Neural cell (in vitro differentiated cells): ENCODE results near the gene PPFIBP1. TPM values are rescaled to one million over a fixed set of nuclear protein-coding genes. Genes with fewer than 3 reads are reported as not detected.

Experiments used
- H2AFZ ChIP-seq: fragments of 200-600, 300-800 bp; sonication (generic), shearing (Covaris generic); 2 replicates; pipeline ENCODE4 v1.6.0; 2014; ENCODE audit warnings: low read depth, mild to moderate bottlenecking, antibody characterized with exemption, low read length, moderate library complexity
- H3F3A ChIP-seq: fragments of 200-600 bp; shearing (Covaris generic); 2 replicates; pipeline ENCODE4 v1.6.1; 2016; ENCODE audit warnings: mild to moderate bottlenecking, moderate library complexity, mixed read lengths, antibody characterized with exemption, low read length; ENCODE audit not compliant: insufficient read depth, poor library complexity, severe bottlenecking
- H3K27ac ChIP-seq: fragments of 200-600, 300-800 bp; sonication (generic), shearing (Covaris generic); 2 replicates; pipeline ENCODE4 v1.5.1; 2014; ENCODE audit warnings: mild to moderate bottlenecking, low read length, moderate library complexity
- H3K27me3 ChIP-seq: fragments of 300-800, 200-600 bp; sonication (generic), shearing (Covaris generic); 2 replicates; pipeline ENCODE4 v1.6.0; 2014; ENCODE audit warnings: mild to moderate bottlenecking, low read depth, low read length, moderate library complexity; ENCODE audit not compliant: insufficient read depth
- H3K36me3 ChIP-seq: fragments of 300-800, 200-600 bp; sonication (generic), shearing (Covaris generic); 2 replicates; pipeline ENCODE4 v1.5.1; 2014; ENCODE audit warnings: mild to moderate bottlenecking, antibody characterized with exemption, low read length, moderate library complexity; ENCODE audit not compliant: insufficient read depth
- H3K4me2 ChIP-seq: fragments of 300-800, 200-600 bp; sonication (generic), shearing (Covaris generic); 2 replicates; pipeline ENCODE4 v1.6.0; 2014; ENCODE audit warnings: mild to moderate bottlenecking, low read length
- H3K4me3 ChIP-seq: fragments of 300-800, 200-600 bp; sonication (generic), shearing (Covaris generic); 2 replicates; pipeline ENCODE4 v1.5.1; 2014; ENCODE audit warnings: mild to moderate bottlenecking, low read length, moderate library complexity
- H3K79me2 ChIP-seq: fragments of 200-600 bp; shearing (Covaris generic); replicated peaks from 2 replicates; pipeline ENCODE4 v1.6.0; 2014; ENCODE audit warnings: mild to moderate bottlenecking, low read length, moderate library complexity; ENCODE audit not compliant: insufficient read depth
- H3K9ac ChIP-seq: fragments of 300-800, 200-600 bp; sonication (generic), shearing (Covaris generic); 2 replicates; pipeline ENCODE4 v1.6.1; 2016; ENCODE audit warnings: mild to moderate bottlenecking, low read length, mixed read lengths
- H3K9me2 ChIP-seq: fragments of 200-600 bp; shearing (Covaris generic); 2 replicates; pipeline ENCODE4 v1.6.1; 2016; ENCODE audit warnings: mild to moderate bottlenecking, low read length, mixed read lengths; ENCODE audit not compliant: insufficient read depth
- H3K9me3 ChIP-seq: fragments of 200-600, 300-800 bp; sonication (generic), shearing (Covaris generic); 2 replicates; pipeline ENCODE4 v1.6.1; 2016; ENCODE audit warnings: mild to moderate bottlenecking, mixed run types, low read length, moderate library complexity, mixed read lengths
- H4K20me1 ChIP-seq: fragments of 200-600 bp; shearing (Covaris generic); 2 replicates; pipeline ENCODE4 v1.6.1; 2016; ENCODE audit warnings: mild to moderate bottlenecking, mixed run types; ENCODE audit not compliant: insufficient read depth
- EP300 ChIP-seq: fragments of 450-650 bp; conservative IDR thresholded peaks from 2 replicates; pipeline ENCODE4 v1.6.1; 2014; ENCODE audit warnings: antibody characterized with exemption, mild to moderate bottlenecking, moderate library complexity; ENCODE audit not compliant: poor library complexity, severe bottlenecking
- EZH2 ChIP-seq: fragments of 200-600, 300-800 bp; shearing (Covaris generic), sonication (generic); IDR thresholded peaks from 2 replicates; pipeline ENCODE4 v1.6.1; 2014; ENCODE audit warnings: antibody characterized with exemption, low read length, borderline replicate concordance, mild to moderate bottlenecking; ENCODE audit not compliant: insufficient read depth, poor library complexity, severe bottlenecking
- MXI1 ChIP-seq: fragments of 450-650 bp; conservative IDR thresholded peaks from 2 replicates; pipeline ENCODE4 v1.6.1; 2014; ENCODE audit warnings: antibody characterized with exemption, mild to moderate bottlenecking; ENCODE audit not compliant: poor library complexity, severe bottlenecking
- POLR2AphosphoS5 ChIP-seq: IDR thresholded peaks from 2 replicates; pipeline ENCODE4 v1.6.1; 2012
- RAD21 ChIP-seq: fragments of 450-650 bp; conservative IDR thresholded peaks from 2 replicates; pipeline ENCODE4 v1.6.1; 2014; ENCODE audit warnings: antibody characterized with exemption, mild to moderate bottlenecking, moderate library complexity
- SMC3 ChIP-seq: fragments of 450-650 bp; conservative IDR thresholded peaks from 2 replicates; pipeline ENCODE4 v1.6.1; 2014; ENCODE audit warnings: antibody characterized with exemption, mild to moderate bottlenecking, moderate library complexity; ENCODE audit not compliant: poor library complexity
- TAF1 ChIP-seq: IDR thresholded peaks from 2 replicates; pipeline ENCODE4 v1.6.1; 2012; ENCODE audit warnings: low read depth
- polyA plus RNA-seq: library from polyadenylated mRNA; depleted of rRNA; stranded (reverse); fragments of >200 nt; gene quantifications from 2 replicates; pipeline ENCODE4 v1.2.3, GENCODE V29; 2014
- TF ChIP-seq, protein P1 (sequence below): fragments of 450-650 bp; IDR thresholded peaks from 2 replicates; pipeline ENCODE4 v1.5.1; 2014; ENCODE audit warnings: antibody characterized with exemption, mild to moderate bottlenecking, moderate library complexity; ENCODE audit not compliant: poor library complexity, severe bottlenecking
- TF ChIP-seq, protein P2 (sequence below): IDR thresholded peaks from 2 replicates; pipeline ENCODE4 v1.6.1; 2012; ENCODE audit warnings: borderline replicate concordance

Gene PPFIBP1
- polyA plus RNA-seq, 1 donor from 2014 or later = 30.2 TPM

DNA sequence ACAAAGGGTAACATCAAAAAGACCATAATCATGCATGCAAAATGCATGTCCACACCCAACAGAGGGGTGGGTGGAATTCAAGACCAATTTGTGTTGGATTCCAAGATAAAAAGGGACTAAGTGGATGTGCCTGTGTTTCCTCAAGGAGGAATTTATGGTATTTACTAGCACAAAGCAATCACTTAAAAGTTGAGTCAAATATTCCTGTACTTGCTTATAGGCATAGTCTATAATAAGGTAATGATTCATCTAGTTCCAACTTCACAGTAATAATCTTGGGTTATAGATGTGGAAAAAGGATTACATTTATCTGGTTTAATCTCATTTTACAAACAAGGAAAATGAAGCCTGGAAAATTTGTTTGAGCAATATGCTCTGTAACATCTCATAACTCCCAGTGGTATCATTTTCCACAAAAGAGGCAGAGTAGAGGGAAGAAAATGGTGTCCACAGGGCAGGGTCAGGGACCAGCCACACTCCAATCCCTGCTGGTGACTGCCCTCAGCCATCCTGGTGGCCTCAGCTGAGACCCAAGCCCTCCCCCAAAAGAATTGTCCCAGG, 91.4 kb downstream of the PPFIBP1 start:
- H3K4me2 ChIP-seq = no peak overlapping the region
- H3K27ac ChIP-seq = no peak overlapping the region
- no peak overlapping the region for H3K9ac ChIP-seq

DNA sequence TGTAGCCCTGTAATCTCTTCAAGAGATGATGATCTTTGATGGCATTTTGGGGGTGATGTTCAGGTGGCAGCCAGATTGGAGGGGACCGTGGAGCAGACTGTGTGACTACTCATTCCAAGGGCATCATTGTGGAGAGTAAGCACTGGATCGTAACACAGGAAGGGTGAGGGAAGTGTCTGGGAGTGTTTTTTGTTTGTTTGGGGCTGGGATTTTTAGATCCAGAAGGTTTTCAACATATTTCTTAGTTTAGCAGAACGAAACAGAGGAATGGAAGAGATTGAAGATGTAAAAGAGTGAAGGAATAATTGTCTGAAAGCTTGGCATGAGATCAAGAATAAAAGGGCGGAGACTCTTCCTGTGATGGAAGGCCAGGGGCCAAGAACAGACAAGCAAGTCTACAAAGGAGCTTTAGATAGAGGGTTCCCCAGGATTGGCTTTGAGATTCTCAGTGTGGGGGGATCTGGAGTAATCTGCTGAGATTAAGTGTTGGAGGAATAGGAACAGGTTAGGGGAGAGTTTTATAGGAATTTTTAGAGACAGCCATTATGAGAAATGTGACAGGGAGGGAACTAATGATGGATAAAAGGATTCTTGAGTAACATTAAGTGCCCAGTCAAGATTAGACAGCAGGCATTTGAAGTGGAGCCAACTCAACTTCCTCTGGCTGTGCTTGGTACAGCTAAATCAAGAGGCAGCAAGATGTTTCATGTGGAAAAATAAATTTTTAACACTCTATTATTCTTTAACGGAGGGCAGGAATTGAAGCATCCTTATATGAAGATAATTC, 92.5 kb downstream of the PPFIBP1 start:
- Histone ChIP-seq H3K27me3 (no peaks in the 10 kb centered on the region), H2AFZ (no peak overlapping the region), H3F3A (no peaks in the 10 kb centered on the region), H3K9me3 (no peaks in the 10 kb centered on the region), H3K9me2 (no peaks in the 10 kb centered on the region), H3K9ac (no peak overlapping the region), H3K36me3 (no peaks in the 10 kb centered on the region), H3K4me3 (no peak overlapping the region), H3K4me2 (no peak overlapping the region), H3K79me2 (no peaks in the 10 kb centered on the region), H4K20me1 (no peaks in the 10 kb centered on the region), H3K27ac (no peak overlapping the region)
- TF ChIP-seq TAF1 (no peak), POLR2AphosphoS5 (no peak), EP300 (no peak), MXI1 (no peak)

More for the DNA sequence above, 91.4 kb downstream of the PPFIBP1 start:
- Histone ChIP-seq H3K36me3 (no peaks in the 10 kb centered on the region), H3F3A (no peaks in the 10 kb centered on the region), H3K27me3 (no peaks in the 10 kb centered on the region), H3K79me2 (no peaks in the 10 kb centered on the region), H3K9me2 (no peaks in the 10 kb centered on the region), H2AFZ (no peak overlapping the region), H4K20me1 (no peaks in the 10 kb centered on the region), H3K9me3 (no peaks in the 10 kb centered on the region), H3K4me3 (no peak overlapping the region)
- TF ChIP-seq SMC3 (no peak), MXI1 (no peak), POLR2AphosphoS5 (no peak), RAD21 (no peak), EP300 (no peak), EZH2 (no peak), TAF1 (no peak)
- TF ChIP-seq, protein P1, sequence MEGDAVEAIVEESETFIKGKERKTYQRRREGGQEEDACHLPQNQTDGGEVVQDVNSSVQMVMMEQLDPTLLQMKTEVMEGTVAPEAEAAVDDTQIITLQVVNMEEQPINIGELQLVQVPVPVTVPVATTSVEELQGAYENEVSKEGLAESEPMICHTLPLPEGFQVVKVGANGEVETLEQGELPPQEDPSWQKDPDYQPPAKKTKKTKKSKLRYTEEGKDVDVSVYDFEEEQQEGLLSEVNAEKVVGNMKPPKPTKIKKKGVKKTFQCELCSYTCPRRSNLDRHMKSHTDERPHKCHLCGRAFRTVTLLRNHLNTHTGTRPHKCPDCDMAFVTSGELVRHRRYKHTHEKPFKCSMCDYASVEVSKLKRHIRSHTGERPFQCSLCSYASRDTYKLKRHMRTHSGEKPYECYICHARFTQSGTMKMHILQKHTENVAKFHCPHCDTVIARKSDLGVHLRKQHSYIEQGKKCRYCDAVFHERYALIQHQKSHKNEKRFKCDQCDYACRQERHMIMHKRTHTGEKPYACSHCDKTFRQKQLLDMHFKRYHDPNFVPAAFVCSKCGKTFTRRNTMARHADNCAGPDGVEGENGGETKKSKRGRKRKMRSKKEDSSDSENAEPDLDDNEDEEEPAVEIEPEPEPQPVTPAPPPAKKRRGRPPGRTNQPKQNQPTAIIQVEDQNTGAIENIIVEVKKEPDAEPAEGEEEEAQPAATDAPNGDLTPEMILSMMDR = no peak
- TF ChIP-seq, protein P2, sequence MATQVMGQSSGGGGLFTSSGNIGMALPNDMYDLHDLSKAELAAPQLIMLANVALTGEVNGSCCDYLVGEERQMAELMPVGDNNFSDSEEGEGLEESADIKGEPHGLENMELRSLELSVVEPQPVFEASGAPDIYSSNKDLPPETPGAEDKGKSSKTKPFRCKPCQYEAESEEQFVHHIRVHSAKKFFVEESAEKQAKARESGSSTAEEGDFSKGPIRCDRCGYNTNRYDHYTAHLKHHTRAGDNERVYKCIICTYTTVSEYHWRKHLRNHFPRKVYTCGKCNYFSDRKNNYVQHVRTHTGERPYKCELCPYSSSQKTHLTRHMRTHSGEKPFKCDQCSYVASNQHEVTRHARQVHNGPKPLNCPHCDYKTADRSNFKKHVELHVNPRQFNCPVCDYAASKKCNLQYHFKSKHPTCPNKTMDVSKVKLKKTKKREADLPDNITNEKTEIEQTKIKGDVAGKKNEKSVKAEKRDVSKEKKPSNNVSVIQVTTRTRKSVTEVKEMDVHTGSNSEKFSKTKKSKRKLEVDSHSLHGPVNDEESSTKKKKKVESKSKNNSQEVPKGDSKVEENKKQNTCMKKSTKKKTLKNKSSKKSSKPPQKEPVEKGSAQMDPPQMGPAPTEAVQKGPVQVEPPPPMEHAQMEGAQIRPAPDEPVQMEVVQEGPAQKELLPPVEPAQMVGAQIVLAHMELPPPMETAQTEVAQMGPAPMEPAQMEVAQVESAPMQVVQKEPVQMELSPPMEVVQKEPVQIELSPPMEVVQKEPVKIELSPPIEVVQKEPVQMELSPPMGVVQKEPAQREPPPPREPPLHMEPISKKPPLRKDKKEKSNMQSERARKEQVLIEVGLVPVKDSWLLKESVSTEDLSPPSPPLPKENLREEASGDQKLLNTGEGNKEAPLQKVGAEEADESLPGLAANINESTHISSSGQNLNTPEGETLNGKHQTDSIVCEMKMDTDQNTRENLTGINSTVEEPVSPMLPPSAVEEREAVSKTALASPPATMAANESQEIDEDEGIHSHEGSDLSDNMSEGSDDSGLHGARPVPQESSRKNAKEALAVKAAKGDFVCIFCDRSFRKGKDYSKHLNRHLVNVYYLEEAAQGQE = no peak
